Activated T-cell treated with anti-CD3 and anti-CD28 coated beads, Interleukin-2, amount 50 U/mL, for 48 hours (primary cell): ENCODE results near the gene TRPV2.

Experiments
- DNase-seq, 2 experiments: peaks; one replicate each; pipeline ENCODE4 v3.0.0-alpha.2; 2020

TRPV2 gene

GRCh38 chr17:16406742-16407674, 8.4 kb upstream of the TRPV2 start:
- DNase-seq = peak in 1 of 2 experiments; percentile 30

GRCh38 chr17:16407911-16408588, 7.3 kb upstream of the TRPV2 start:
- DNase-seq = no peak

GRCh38 chr17:16417399-16417798, 2.0 kb downstream of the TRPV2 start:
- DNase-seq = no peak

GRCh38 chr17:16417896-16418684, 2.7 kb downstream of the TRPV2 start:
- DNase-seq = no peak

- DNase-seq = no peak
Measured at GRCh38 chr17:16418685-16419068, 3.3 kb downstream of the TRPV2 start.

GRCh38 chr17:16419074-16419928, 3.9 kb downstream of the TRPV2 start:
- DNase-seq = peak; percentile 74 to 80

GRCh38 chr17:16419929-16420271, 4.5 kb downstream of the TRPV2 start:
- peak; percentile 74 to 78 for DNase-seq

GRCh38 chr17:16422416-16422815, 7.0 kb downstream of the TRPV2 start:
- no peak for DNase-seq

GRCh38 chr17:16423226-16423872, 8.0 kb downstream of the TRPV2 start:
- DNase-seq = no peak

GRCh38 chr17:16425202-16425601, 9.8 kb downstream of the TRPV2 start:
- DNase-seq = no peak

GRCh38 chr17:16425698-16426659, 10.6 kb downstream of the TRPV2 start:
- DNase-seq = no peak

- DNase-seq = no peak
Measured at GRCh38 chr17:16427020-16427419, 11.6 kb downstream of the TRPV2 start.

GRCh38 chr17:16428098-16428882, 12.9 kb downstream of the TRPV2 start:
- DNase-seq = peak; percentile 69 to 77

- DNase-seq = no peak
Measured at GRCh38 chr17:16429083-16429482, 13.7 kb downstream of the TRPV2 start.

- DNase-seq = no peak
Measured at GRCh38 chr17:16430650-16431049, 15.3 kb downstream of the TRPV2 start.

- DNase-seq = no peak
Measured at GRCh38 chr17:16432017-16432416, 16.6 kb downstream of the TRPV2 start.

- DNase-seq = no peak
Measured at GRCh38 chr17:16433514-16433913, 18.1 kb downstream of the TRPV2 start.

GRCh38 chr17:16434662-16435061, 19.3 kb downstream of the TRPV2 start:
- DNase-seq = no peak
